OCI-LY1 (cell line): ENCODE data around the gene SELENOK.

ENCODE experiments used
- H2AFZ ChIP-seq: fragments of 200-600 bp; sonication (generic), shearing (Covaris generic); 2 replicates; pipeline ENCODE4 v1.6.0; 2014; ENCODE audit warnings: antibody characterized with exemption, mild to moderate bottlenecking, low read length
- H3F3A ChIP-seq: fragments of 200-600 bp; sonication (generic), shearing (Covaris generic); 2 replicates; pipeline ENCODE4 v1.6.0; 2014; ENCODE audit warnings: mild to moderate bottlenecking, antibody characterized with exemption, low read length, moderate library complexity; ENCODE audit not compliant: insufficient read depth
- H3K27ac ChIP-seq: fragments of 200-600 bp; sonication (generic); 2 replicates; pipeline ENCODE4 v1.5.1; 2014; ENCODE audit warnings: low read length, mixed run types, mild to moderate bottlenecking, low read depth; ENCODE audit not compliant: poor library complexity, severe bottlenecking
- H3K27me3 ChIP-seq: fragments of 200-600 bp; sonication (generic); 2 replicates; pipeline ENCODE4 v1.6.0; 2014; ENCODE audit warnings: antibody characterized with exemption, mild to moderate bottlenecking, low read length, moderate library complexity; ENCODE audit not compliant: insufficient read depth
- H3K36me3 ChIP-seq: fragments of 200-600 bp; sonication (generic); 2 replicates; pipeline ENCODE4 v1.6.1; 2014; ENCODE audit warnings: mild to moderate bottlenecking, antibody characterized with exemption, low read length, moderate library complexity, mixed read lengths; ENCODE audit not compliant: insufficient read depth
- H3K4me1 ChIP-seq: fragments of 200-600 bp; sonication (generic); 2 replicates; pipeline ENCODE4 v1.5.1; 2014; ENCODE audit warnings: mild to moderate bottlenecking, low read length, moderate library complexity; ENCODE audit not compliant: insufficient read depth, severe bottlenecking
- H3K4me2 ChIP-seq: fragments of 200-600 bp; sonication (generic), shearing (Covaris generic); 2 replicates; pipeline ENCODE4 v1.6.1; 2014; ENCODE audit warnings: low read length
- H3K4me3 ChIP-seq: fragments of 200-600 bp; sonication (generic); 2 replicates; pipeline ENCODE4 v1.5.1; 2014; ENCODE audit warnings: low read length, low read depth, mild to moderate bottlenecking, mixed read lengths; ENCODE audit not compliant: poor library complexity, severe bottlenecking
- H3K79me2 ChIP-seq: fragments of 200-600 bp; shearing (Covaris generic); 2 replicates; pipeline ENCODE4 v1.6.1; 2016; ENCODE audit warnings: mixed run types, low read length, mixed read lengths; ENCODE audit not compliant: insufficient read depth
- H3K9ac ChIP-seq: fragments of 200-600 bp; sonication (generic), shearing (Covaris generic); 2 replicates; pipeline ENCODE4 v1.6.1; 2014; ENCODE audit warnings: mild to moderate bottlenecking, low read length, mixed read lengths
- H3K9me2 ChIP-seq: fragments of 200-600 bp; sonication (generic), shearing (Covaris generic); 2 replicates; pipeline ENCODE4 v1.6.1; 2014; ENCODE audit warnings: low read depth, mild to moderate bottlenecking, low read length, mixed read lengths
- H3K9me3 ChIP-seq: fragments of 200-600 bp; shearing (Covaris generic); 2 replicates; pipeline ENCODE4 v1.6.1; 2014; ENCODE audit warnings: low read length, mixed read lengths
- H4K20me1 ChIP-seq: fragments of 200-600 bp; sonication (generic), shearing (Covaris generic); 2 replicates; pipeline ENCODE4 v1.6.0; 2016; ENCODE audit warnings: mild to moderate bottlenecking, low read length; ENCODE audit not compliant: insufficient read depth
- EZH2 ChIP-seq: fragments of 200-600 bp; sonication (generic), shearing (Covaris generic); IDR thresholded peaks from 2 replicates; pipeline ENCODE4 v1.8.0; 2017; ENCODE audit warnings: borderline replicate concordance, mixed run types, mild to moderate bottlenecking, antibody characterized with exemption, low read length, moderate library complexity, mixed read lengths
- TF ChIP-seq, protein P1 (sequence below): fragments of 200-600 bp; sonication (generic), shearing (Covaris generic); IDR thresholded peaks from 2 replicates; pipeline ENCODE4 v1.5.1; 2017; ENCODE audit warnings: mild to moderate bottlenecking, antibody characterized with exemption, low read length, moderate library complexity, mixed read lengths

SELENOK gene

DNA sequence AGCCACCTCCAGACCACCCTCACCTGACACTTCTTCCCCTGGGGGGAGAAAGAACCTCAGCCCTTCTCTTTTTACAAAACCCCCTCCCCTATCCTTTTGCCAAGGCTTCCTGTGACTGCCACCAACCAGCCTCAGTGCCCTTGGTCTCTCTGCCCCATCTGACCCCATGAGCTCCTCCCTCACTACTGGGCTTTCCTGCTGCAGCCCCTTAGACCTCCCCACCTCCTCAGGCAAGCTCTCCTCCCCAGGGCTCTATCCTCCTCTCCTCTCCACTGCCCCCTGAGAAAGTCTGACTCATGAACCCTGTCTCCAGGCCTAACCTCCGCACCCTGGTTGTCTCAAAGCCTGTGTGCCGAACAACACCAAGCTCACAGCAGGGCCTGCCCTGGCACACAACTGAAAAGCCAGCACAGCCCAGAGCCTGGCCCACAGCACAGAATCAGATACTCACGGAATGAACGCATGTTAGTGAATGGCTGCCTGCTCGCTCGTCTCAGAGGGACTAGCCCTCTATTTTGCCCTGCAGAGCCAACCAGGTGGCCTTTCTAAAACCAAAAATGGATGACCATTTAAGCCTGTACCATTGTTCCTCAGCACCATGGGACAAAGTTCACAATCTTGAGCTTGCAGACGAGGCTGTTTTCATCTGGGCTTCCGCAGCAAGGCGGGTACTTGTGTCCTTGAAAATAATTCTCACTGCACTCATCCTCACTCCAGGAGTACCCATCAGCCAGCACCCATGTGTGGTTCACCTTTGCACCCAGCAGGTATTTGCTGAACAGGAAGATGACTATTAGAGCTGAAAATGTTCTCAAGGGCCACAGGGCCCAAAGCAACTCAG lies 47.2 kb downstream of the SELENOK start:
- Histone ChIP-seq H3K4me3 (no peak overlapping the region), H3K9me3 (no peaks in the 10 kb centered on the region), H3K27me3 (peaks cover 21% of the 10 kb centered on the region), H3K36me3 (no peaks in the 10 kb centered on the region), H3K9me2 (no peaks in the 10 kb centered on the region), H4K20me1 (no peaks in the 10 kb centered on the region), H3F3A (no peaks in the 10 kb centered on the region), H3K27ac (no peak overlapping the region), H3K79me2 (no peaks in the 10 kb centered on the region), H3K4me2 (no peak overlapping the region), H3K9ac (no peak overlapping the region), H3K4me1 (peaks cover 22% of the 10 kb centered on the region), H2AFZ (no peak overlapping the region)
- TF ChIP-seq, protein P1, sequence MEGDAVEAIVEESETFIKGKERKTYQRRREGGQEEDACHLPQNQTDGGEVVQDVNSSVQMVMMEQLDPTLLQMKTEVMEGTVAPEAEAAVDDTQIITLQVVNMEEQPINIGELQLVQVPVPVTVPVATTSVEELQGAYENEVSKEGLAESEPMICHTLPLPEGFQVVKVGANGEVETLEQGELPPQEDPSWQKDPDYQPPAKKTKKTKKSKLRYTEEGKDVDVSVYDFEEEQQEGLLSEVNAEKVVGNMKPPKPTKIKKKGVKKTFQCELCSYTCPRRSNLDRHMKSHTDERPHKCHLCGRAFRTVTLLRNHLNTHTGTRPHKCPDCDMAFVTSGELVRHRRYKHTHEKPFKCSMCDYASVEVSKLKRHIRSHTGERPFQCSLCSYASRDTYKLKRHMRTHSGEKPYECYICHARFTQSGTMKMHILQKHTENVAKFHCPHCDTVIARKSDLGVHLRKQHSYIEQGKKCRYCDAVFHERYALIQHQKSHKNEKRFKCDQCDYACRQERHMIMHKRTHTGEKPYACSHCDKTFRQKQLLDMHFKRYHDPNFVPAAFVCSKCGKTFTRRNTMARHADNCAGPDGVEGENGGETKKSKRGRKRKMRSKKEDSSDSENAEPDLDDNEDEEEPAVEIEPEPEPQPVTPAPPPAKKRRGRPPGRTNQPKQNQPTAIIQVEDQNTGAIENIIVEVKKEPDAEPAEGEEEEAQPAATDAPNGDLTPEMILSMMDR: no peak
- no peak for TF ChIP-seq EZH2

DNA sequence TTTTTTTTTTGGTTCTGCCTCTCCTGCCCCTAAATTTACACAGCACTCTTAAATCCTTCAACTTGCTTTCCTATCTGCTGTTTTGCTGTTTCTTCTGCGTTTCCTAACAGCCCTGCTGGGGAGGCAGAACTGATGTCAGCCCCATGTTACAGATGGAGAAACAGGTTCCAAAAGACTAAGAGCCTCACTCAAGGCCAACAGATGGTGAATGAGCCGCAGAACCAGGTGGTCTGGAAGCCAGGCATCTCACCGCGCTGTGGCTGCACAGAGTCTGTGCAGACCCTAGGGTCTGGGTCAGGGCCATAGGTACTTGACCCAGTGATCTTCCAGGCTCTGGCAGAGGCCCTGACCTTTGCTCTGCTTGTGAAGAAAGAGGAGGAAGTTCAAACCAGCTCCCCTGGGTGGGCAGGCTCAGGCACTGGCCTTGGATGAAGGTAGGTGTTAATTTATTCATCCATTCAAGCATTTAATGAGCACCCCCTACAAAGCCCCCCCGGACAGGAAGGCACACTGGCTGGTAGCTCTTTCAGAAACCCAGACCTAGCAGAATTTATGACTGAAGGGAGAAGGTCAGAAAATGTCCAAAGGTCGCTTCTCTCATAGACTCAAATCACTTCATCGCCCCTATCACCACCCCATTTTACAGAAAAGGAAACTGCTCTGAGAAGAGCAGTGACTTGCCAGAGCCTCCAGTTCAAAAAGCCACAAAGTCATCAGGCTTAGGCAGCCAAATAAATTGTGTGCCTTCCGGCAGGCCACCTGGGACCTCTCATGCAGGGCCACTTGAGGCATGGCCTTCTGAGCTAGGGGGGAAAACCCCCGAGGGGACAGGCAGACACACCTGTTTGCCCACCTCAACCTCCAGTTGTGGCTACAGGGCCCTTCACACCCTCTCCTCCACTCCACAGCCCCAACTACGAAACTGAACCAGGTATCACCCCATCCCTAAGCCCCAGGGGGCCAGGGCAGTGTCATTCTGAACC lies 48.2 kb downstream of the SELENOK start:
- Histone ChIP-seq H3K4me3 (no peak overlapping the region), H3K27ac (no peak overlapping the region), H3K9me3 (no peaks in the 10 kb centered on the region), H3K79me2 (no peaks in the 10 kb centered on the region), H3K27me3 (peaks cover 13% of the 10 kb centered on the region), H3K9me2 (no peaks in the 10 kb centered on the region), H3K4me2 (no peak overlapping the region), H3K36me3 (no peaks in the 10 kb centered on the region), H2AFZ (no peak overlapping the region), H3F3A (no peaks in the 10 kb centered on the region), H4K20me1 (no peaks in the 10 kb centered on the region), H3K9ac (no peak overlapping the region), H3K4me1 (peaks cover 22% of the 10 kb centered on the region)
- TF ChIP-seq, protein P1: no peak
- no peak for TF ChIP-seq EZH2

DNA sequence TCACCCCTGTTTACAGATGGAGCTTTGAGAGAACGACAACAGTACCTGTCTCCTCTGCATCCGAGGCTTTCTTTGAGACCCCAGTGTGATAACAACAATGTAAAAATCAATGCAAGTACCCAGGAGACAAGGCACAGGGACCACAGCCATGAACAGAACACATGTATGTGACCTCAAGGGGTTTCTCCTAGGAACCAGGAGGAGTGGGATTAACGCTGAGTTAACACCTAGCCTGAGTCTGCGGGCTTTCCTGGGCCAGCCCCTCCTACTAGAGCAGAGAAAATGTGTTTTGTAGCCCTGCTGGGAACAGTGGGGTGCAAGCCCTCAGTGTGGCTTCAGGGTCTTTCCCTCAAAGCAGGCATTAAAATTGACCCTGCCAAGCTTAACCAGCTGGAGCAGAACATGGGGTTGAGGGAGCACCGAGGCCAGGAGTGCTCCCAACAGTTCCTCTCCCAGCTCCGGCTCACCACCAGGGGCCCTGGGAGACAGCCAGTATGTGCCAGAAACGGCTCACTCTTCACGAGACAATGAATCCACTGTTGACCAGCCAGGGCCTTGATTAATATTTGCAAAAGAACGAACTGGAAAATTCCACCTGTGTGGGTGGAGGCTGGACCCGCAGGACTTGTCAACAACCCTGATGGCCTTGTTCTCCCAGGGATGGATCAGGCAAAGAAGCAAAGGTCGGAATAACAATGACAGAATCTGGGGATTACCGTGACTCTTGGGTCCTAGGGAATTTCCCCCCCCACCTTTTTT lies 49.0 kb downstream of the SELENOK start:
- no peaks in the 10 kb centered on the region for H4K20me1 ChIP-seq
- H3F3A ChIP-seq: no peaks in the 10 kb centered on the region
- no peak overlapping the region for H3K9ac ChIP-seq
- no peaks in the 10 kb centered on the region for H3K9me3 ChIP-seq
- H3K27ac ChIP-seq: no peak overlapping the region
- TF ChIP-seq EZH2: no peak
- TF ChIP-seq, protein P1: no peak
- H3K4me2 ChIP-seq: no peak overlapping the region
- H3K27me3 ChIP-seq: peaks cover 8% of the 10 kb centered on the region; the same call in 1 of the 2 replicates
- no peaks in the 10 kb centered on the region for H3K9me2 ChIP-seq
- H2AFZ ChIP-seq: no peak overlapping the region
- H3K79me2 ChIP-seq: no peaks in the 10 kb centered on the region
- no peaks in the 10 kb centered on the region for H3K36me3 ChIP-seq
- H3K4me3 ChIP-seq: no peak overlapping the region
- H3K4me1 ChIP-seq: peaks cover 22% of the 10 kb centered on the region
